ENCODE measurements around the gene TNS3. TPM values are rescaled to one million over a fixed set of nuclear protein-coding genes. Genes with fewer than 3 reads are reported as not detected.

Gene TNS3
- total RNA-seq, 1 experiment from 2014 or later, result 9.5 TPM

GRCh38 chr7:47408675-47409074, 173.2 kb downstream of the TNS3 start:
- no peak overlapping the region for H3K56ac ChIP-seq (ENCODE audit: insufficient read length, low read depth, low read length)
- DNase-seq, result no peak
- no peak overlapping the region for H3K23ac ChIP-seq (ENCODE audit: insufficient read length, low read depth, low read length)
- no CpG with 5 or more reads among the region's 5 CpGs for WGBS (ENCODE audit: extremely low coverage, insufficient read length, low lambda C conversion rate)
- H2BK120ac ChIP-seq (ENCODE audit: low read depth, low read length, poor library complexity, severe bottlenecking), result no peak overlapping the region
- H3K18ac ChIP-seq (ENCODE audit: insufficient read length, low read depth, low read length), result no peak overlapping the region
- H2AFZ ChIP-seq (ENCODE audit: low read length), result no peak overlapping the region
- H3K4ac ChIP-seq (ENCODE audit: low read depth, low read length), result no peak overlapping the region
- no peak overlapping the region for H2BK5ac ChIP-seq (ENCODE audit: insufficient read length, low read length)
- peak overlapping the region in 1 of 3 experiments; percentile 76; a peak in 1 of 7 replicates for H3K27ac Mint-ChIP-seq
- H3K23me2 ChIP-seq (ENCODE audit: insufficient read length, low read depth, low read length, poor library complexity, severe bottlenecking), result no peaks in the 10 kb centered on the region
- no peak overlapping the region for H4K5ac ChIP-seq (ENCODE audit: insufficient read length, low read depth, low read length)
- H3K36me3 Mint-ChIP-seq (ENCODE audit: insufficient read depth in 1 of 3, low read depth in 3 of 3), result peaks cover 0 to 7% (median 0%) of the 10 kb centered on the region in 3 experiments; a peak in 2 of 7 replicates
- H3K9me3 Mint-ChIP-seq, result no peaks in the 10 kb centered on the region
- H3K27me3 Mint-ChIP-seq (ENCODE audit: low read depth), result no peaks in the 10 kb centered on the region
- no peaks in the 10 kb centered on the region for H4K20me1 ChIP-seq (ENCODE audit: control insufficient read depth, insufficient read depth, insufficient read length)
- H3K27me3 ChIP-seq (ENCODE audit: insufficient read depth, low read length), result no peaks in the 10 kb centered on the region
- no peak overlapping the region for H2BK20ac ChIP-seq (ENCODE audit: low read depth, low read length, poor library complexity, severe bottlenecking)
- peaks cover 0 to under 1% of the 10 kb centered on the region in 2 experiments; a peak in 1 of 4 replicates for H3K4me1 Mint-ChIP-seq
- H3K9ac ChIP-seq (ENCODE audit: extremely low read depth, insufficient read length, low read length), result no peak overlapping the region
- no peaks in the 10 kb centered on the region for H3K79me1 ChIP-seq (ENCODE audit: insufficient read depth, low read depth, low read length, poor library complexity, severe bottlenecking)
- H3K27ac ChIP-seq (ENCODE audit: insufficient read length, low read depth, low read length), result no peak overlapping the region
- H3T11ph ChIP-seq (ENCODE audit: low read length), result no peak overlapping the region
- TF ChIP-seq CTCF (conservative IDR thresholded peaks at IDR 0.05), result no peak
- no peak overlapping the region for H2BK15ac ChIP-seq (ENCODE audit: low read depth, low read length)
- no peak overlapping the region for H2BK12ac ChIP-seq (ENCODE audit: insufficient read length, low read depth, low read length)
- no peaks in the 10 kb centered on the region for H3K4me1 ChIP-seq (ENCODE audit: insufficient read depth, low read length)
- H3K9me3 ChIP-seq (ENCODE audit: control insufficient read depth, low read depth, low read length), result no peaks in the 10 kb centered on the region
- H3K4me2 ChIP-seq (ENCODE audit: insufficient read depth, insufficient read length, low read length), result no peak overlapping the region
- H4K8ac ChIP-seq (replicated peaks; ENCODE audit: insufficient read length, low read depth, low read length), result no peak overlapping the region
- H3K4me3 Mint-ChIP-seq, result no peak overlapping the region
- no peak overlapping the region for H3K14ac ChIP-seq (ENCODE audit: insufficient read depth, low read length)
- H2AK5ac ChIP-seq (ENCODE audit: insufficient read length, low read length), result no peak overlapping the region
- no peaks in the 10 kb centered on the region for H3K79me2 ChIP-seq (ENCODE audit: insufficient read depth, low read length)
- H4K91ac ChIP-seq (ENCODE audit: insufficient read length, low read depth, low read length), result no peak overlapping the region
